Testis (tissue), 3 donors: ENCODE results near the gene CARD19. TPM values are rescaled to one million over a fixed set of nuclear protein-coding genes. Genes with fewer than 3 reads are reported as not detected.

Experiments used
- DNase-seq: peaks from one replicate; pipeline ENCODE4 v3.0.0-alpha.2; 2019
- H3K27ac ChIP-seq, 2 donors: fragments of 200-600 bp; sonication (generic); one replicate each; pipeline ENCODE4 v1.5.1; 2019
- H3K27me3 ChIP-seq: fragments of 200-600 bp; sonication (generic); one replicate; pipeline ENCODE4 v1.5.1; 2019
- H3K36me3 ChIP-seq: fragments of 200-600 bp; sonication (generic); one replicate; pipeline ENCODE4 v1.5.1; 2017; ENCODE audit warnings: low read depth; ENCODE audit errors: missing control alignments
- H3K4me1 ChIP-seq: fragments of 200-600 bp; sonication (generic); one replicate; pipeline ENCODE4 v1.5.1; 2019
- H3K4me3 ChIP-seq, 2 donors: fragments of 200-600 bp; sonication (generic); one replicate each; pipeline ENCODE4 v1.5.1; 2017 to 2019
- H3K9me3 ChIP-seq: fragments of 200-600 bp; sonication (generic); one replicate; pipeline ENCODE4 v1.5.1; 2017
- CTCF ChIP-seq, 3 experiments: fragments of 450-650 bp in 2 of 3; fragments of 200-600 bp in 1 of 3; sonication (generic) in 1 of 3; IDR thresholded peaks; one replicate each; pipeline ENCODE4 v1.5.1; 2016 to 2019; ENCODE audit warnings: antibody characterized with exemption in 3 of 3, mild to moderate bottlenecking in 2 of 3, moderate library complexity in 1 of 3
- POLR2A ChIP-seq: fragments of 450-650 bp; IDR thresholded peaks from one replicate; pipeline ENCODE4 v1.6.1; 2017; ENCODE audit warnings: antibody characterized with exemption, mild to moderate bottlenecking, moderate library complexity
- WGBS, 2 donors: methylation state at CpG; one replicate each; pipeline ENCODE4 v1.1.5; 2018; 5-methylcytosine and 5-hydroxymethylcytosine counted together
- intact Hi-C: fragments of 100-400 bp; cut with DNase I; formaldehyde crosslinking; loops from one replicate; pipeline ENCODE4 v1.15.1; 2023; ENCODE audit warnings: low total_unique reads
- polyA plus RNA-seq: library from polyadenylated mRNA; stranded (reverse); fragments of 350-450 nt; fragmentation: Illumina TruSeq; extraction: RNeasy Lipid Tissue Mini Kit (QIAGEN cat#74804); gene quantifications from one replicate; pipeline ENCODE4 v1.2.3, GENCODE V29; 2014; ENCODE audit warnings: low read depth, low replicate concordance; ENCODE audit not compliant: insufficient read depth
- total RNA-seq, 2 donors: library from RNA; depleted of rRNA; stranded (reverse); fragments of >200 nt; gene quantifications; one replicate each; pipeline ENCODE4 v1.2.3, GENCODE V29; 2016

Gene CARD19
- total and polyA plus RNA-seq, 3 donors from 2014 or later: 99.4 to 147 (median 138) TPM

- no peaks in the 10 kb centered on the region for H3K27me3 ChIP-seq
- no peak for TF ChIP-seq CTCF (IDR thresholded peaks at IDR 0.05)
- TF ChIP-seq POLR2A: no peak
- H3K9me3 ChIP-seq: no peaks in the 10 kb centered on the region
- WGBS, 2 donors: 83 to 90% methylated on average over 9 to 11 of the region's 11 CpGs
- H3K36me3 ChIP-seq: no peaks in the 10 kb centered on the region
- H3K4me1 ChIP-seq: no peaks in the 10 kb centered on the region
- no peak overlapping the region for H3K27ac ChIP-seq
- intact Hi-C loops: no loop called here
- no peak for DNase-seq
- no peak overlapping the region for H3K4me3 ChIP-seq
These were observed 15.0 kb downstream of the CARD19 start for GRCh38 chr9:93111001-93111370.

DNA sequence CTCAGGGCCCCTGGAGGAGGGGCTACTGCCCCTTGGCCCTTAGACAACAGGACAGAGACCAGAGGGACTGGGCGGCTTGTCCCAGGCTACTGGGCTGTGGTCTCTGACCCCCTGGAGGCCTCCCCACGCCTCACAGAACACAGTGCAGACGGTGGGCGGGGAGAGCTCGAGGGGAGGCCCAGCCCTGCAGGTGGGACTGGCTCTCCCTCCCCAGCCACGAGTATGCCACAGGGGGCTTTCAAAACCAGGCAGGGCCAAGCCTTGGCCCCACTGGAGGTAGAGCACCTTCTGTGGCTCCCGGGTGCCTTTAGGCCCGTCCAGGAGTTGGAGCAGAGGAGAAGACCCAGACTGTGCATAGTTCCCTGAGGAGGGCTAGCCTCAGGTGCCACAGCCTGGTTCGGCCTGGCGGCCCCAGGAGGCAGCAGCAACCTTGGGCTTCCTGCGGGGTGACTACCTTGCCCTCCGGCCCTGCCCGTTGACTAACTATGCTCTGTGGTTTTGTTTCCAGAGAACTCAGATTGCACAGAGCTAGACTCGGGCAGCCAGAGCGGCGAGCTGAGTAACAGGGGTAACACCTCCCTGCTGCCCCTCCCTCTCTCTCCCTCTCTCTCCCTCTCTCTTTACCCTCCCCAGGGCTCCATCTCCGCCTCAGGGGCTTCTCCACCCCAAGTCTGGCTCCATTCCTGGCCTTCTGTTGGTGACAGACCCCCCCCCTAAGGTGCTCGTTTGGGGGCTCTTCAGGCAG, 15.5 kb downstream of the CARD19 start:
- H3K36me3 ChIP-seq: no peaks in the 10 kb centered on the region
- 89 to 93% methylated on average over 8 to 18 of the region's 18 CpGs for WGBS, 2 donors
- no peak for DNase-seq
- H3K27me3 ChIP-seq: no peaks in the 10 kb centered on the region
- H3K9me3 ChIP-seq: no peaks in the 10 kb centered on the region
- TF ChIP-seq CTCF (IDR thresholded peaks at IDR 0.05) (no peak), POLR2A (no peak)
- H3K4me1 ChIP-seq: no peaks in the 10 kb centered on the region
- no peak overlapping the region for H3K4me3 ChIP-seq
- H3K27ac ChIP-seq: no peak overlapping the region
- intact Hi-C loops: no loop called here

- Histone ChIP-seq H3K27ac (no peak overlapping the region), H3K4me3 (no peak overlapping the region), H3K36me3 (no peaks in the 10 kb centered on the region), H3K27me3 (no peaks in the 10 kb centered on the region), H3K9me3 (no peaks in the 10 kb centered on the region), H3K4me1 (no peaks in the 10 kb centered on the region)
- intact Hi-C loops: no loop called here
- DNase-seq: no peak
- WGBS, 2 donors: 83 to 85% methylated on average over 7 to 13 of the region's 15 CpGs
- no peak for TF ChIP-seq CTCF (IDR thresholded peaks at IDR 0.05)
- TF ChIP-seq POLR2A: no peak
These were observed 16.3 kb downstream of the CARD19 start for GRCh38 chr9:93112116-93112863.

DNA sequence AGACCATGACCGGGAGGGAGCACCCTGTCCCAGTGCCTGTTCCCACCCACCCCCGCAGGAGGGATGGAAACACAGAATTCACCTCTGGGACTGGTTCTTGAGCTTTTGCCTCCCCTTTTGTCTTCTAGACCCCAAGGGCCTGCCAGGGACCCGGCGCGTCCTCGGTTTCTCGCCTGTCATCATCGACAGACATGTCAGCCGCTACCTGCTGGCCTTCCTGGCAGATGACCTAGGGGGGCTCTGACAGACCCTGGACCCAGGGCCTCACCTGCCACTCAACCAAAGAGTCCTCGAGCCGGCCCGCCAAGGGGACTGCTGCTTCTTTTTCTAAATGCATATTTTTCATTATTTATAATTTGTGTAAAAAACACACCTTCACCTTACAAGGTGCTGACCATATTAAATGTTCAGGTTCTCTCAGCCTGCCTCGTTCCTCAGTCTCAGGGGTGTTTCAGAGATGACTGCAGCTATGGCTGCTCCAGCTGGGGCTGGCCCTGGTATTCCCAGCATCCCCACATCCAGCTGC, 16.9 kb downstream of the CARD19 start:
- Histone ChIP-seq H3K36me3 (no peaks in the 10 kb centered on the region), H3K9me3 (no peaks in the 10 kb centered on the region), H3K27me3 (no peaks in the 10 kb centered on the region), H3K27ac (no peak overlapping the region), H3K4me1 (no peaks in the 10 kb centered on the region), H3K4me3 (no peak overlapping the region)
- TF ChIP-seq CTCF (IDR thresholded peaks at IDR 0.05) (no peak), POLR2A (no peak)
- no peak for DNase-seq
- intact Hi-C loops: no loop called here
- 83 to 88% methylated on average over 13 of the region's 13 CpGs for WGBS, 2 donors
